HEK293 (cell line): Measurements from ENCODE around the gene SCN5A.

Experiments used
- CTCF ChIA-PET: fragments of 350-600 bp; formaldehyde crosslinking; extraction: SDS; loops from one replicate; lab custom pipeline; 2021; ENCODE audit warnings: antibody characterized with exemption; lab: Yijun Ruan, JAX
- POLR2A ChIA-PET: fragments of 300-600 bp; formaldehyde crosslinking; extraction: SDS; loops from one replicate; lab custom pipeline; 2020; ENCODE audit warnings: antibody characterized with exemption, inconsistent platforms; lab: Yijun Ruan, JAX
- H3K27ac ChIP-seq: fragments of 200-500 bp; sonication (Bioruptor generic); 2 replicates; pipeline ENCODE4 v1.5.1; 2014; ENCODE audit warnings: low read depth, low read length, control low read depth, inconsistent platforms; ENCODE audit errors: extremely low read depth
- H3K36me3 ChIP-seq, 2 experiments: fragments of 200-500 bp in 1 of 2; sonication (Bioruptor generic) in 1 of 2; 1 replicate in 1 of 2; 2 replicates in 1 of 2; pipeline ENCODE4 v1.5.1; 2014 to 2017; ENCODE audit warnings: inconsistent platforms in 2 of 2, low read length in 2 of 2; ENCODE audit not compliant: control insufficient read depth in 2 of 2, insufficient read depth in 1 of 2
- H3K4me1 ChIP-seq: fragments of 200-500 bp; sonication (Bioruptor generic); 2 replicates; pipeline ENCODE4 v1.5.1; 2014; ENCODE audit warnings: mild to moderate bottlenecking, low read length, inconsistent platforms; ENCODE audit not compliant: control insufficient read depth, insufficient read depth
- H3K4me3 ChIP-seq: 2 replicates; pipeline ENCODE4 v1.5.1; 2011; ENCODE audit warnings: low read depth, mild to moderate bottlenecking, control low read depth, low read length, moderate library complexity
- H3K9me3 ChIP-seq: fragments of 200-500 bp; sonication (Bioruptor generic); 2 replicates; pipeline ENCODE4 v1.5.1; 2014; ENCODE audit warnings: low read depth, low read length, inconsistent platforms; ENCODE audit not compliant: control insufficient read depth, insufficient read depth
- FEZF1 ChIP-seq: fragments of 450-650 bp; formaldehyde crosslinking; IDR thresholded peaks from 2 replicates; pipeline ENCODE4 v1.5.1; 2016; ENCODE audit warnings: missing biosample characterization, missing genetic modification characterization
- MYNN ChIP-seq: fragments of 450-650 bp; formaldehyde crosslinking; IDR thresholded peaks from 2 replicates; pipeline ENCODE4 v1.5.1; 2016; ENCODE audit warnings: missing biosample characterization, missing genetic modification characterization, borderline replicate concordance
- SETDB1 ChIP-seq: IDR thresholded peaks from one replicate; pipeline ENCODE4 v1.6.1; 2017; ENCODE audit warnings: mild to moderate bottlenecking, low read length, moderate library complexity, mixed read lengths; ENCODE audit not compliant: insufficient read length
- YY1 ChIP-seq: fragments of 450-650 bp; formaldehyde crosslinking; IDR thresholded peaks from 2 replicates; pipeline ENCODE4 v1.5.1; 2018; ENCODE audit warnings: missing biosample characterization, missing genetic modification characterization
- ZBTB17 ChIP-seq: fragments of 450-650 bp; formaldehyde crosslinking; IDR thresholded peaks from 2 replicates; pipeline ENCODE4 v1.5.1; 2016; ENCODE audit warnings: missing biosample characterization, missing genetic modification characterization
- ZBTB26 ChIP-seq: fragments of 450-650 bp; formaldehyde crosslinking; optimal IDR thresholded peaks from 2 replicates; pipeline ENCODE3; 2016; ENCODE audit warnings: missing biosample characterization, mild to moderate bottlenecking, missing genetic modification characterization
- ZNF280C ChIP-seq: fragments of 450-650 bp; formaldehyde crosslinking; IDR thresholded peaks from 2 replicates; pipeline ENCODE4 v1.5.1; 2016; ENCODE audit warnings: missing biosample characterization, missing genetic modification characterization
- ZNF426 ChIP-seq: fragments of 450-650 bp; formaldehyde crosslinking; IDR thresholded peaks from 2 replicates; pipeline ENCODE4 v1.5.1; 2017; ENCODE audit warnings: missing biosample characterization, missing genetic modification characterization, mild to moderate bottlenecking, inconsistent platforms, moderate library complexity
- ZNF449 ChIP-seq: fragments of 450-650 bp; formaldehyde crosslinking; IDR thresholded peaks from 2 replicates; pipeline ENCODE4 v1.5.1; 2017; ENCODE audit warnings: missing biosample characterization, mild to moderate bottlenecking, missing genetic modification characterization, moderate library complexity
- ZNF513 ChIP-seq: fragments of 450-650 bp; IDR thresholded peaks from 2 replicates; pipeline ENCODE4 v1.5.1; 2018; ENCODE audit warnings: missing biosample characterization, missing genetic modification characterization
- ZNF580 ChIP-seq: fragments of 450-650 bp; formaldehyde crosslinking; IDR thresholded peaks from 2 replicates; pipeline ENCODE4 v1.5.1; 2016; ENCODE audit warnings: missing biosample characterization, missing genetic modification characterization
- ZNF639 ChIP-seq: fragments of 450-650 bp; formaldehyde crosslinking; IDR thresholded peaks from 2 replicates; pipeline ENCODE4 v1.5.1; 2016; ENCODE audit warnings: missing biosample characterization, missing genetic modification characterization
- ZNF704 ChIP-seq: fragments of 450-650 bp; formaldehyde crosslinking; IDR thresholded peaks from 2 replicates; pipeline ENCODE4 v1.5.1; 2016; ENCODE audit warnings: missing biosample characterization, missing genetic modification characterization
- ZNF777 ChIP-seq: fragments of 450-650 bp; formaldehyde crosslinking; IDR thresholded peaks from 2 replicates; pipeline ENCODE4 v1.5.1; 2017; ENCODE audit warnings: missing biosample characterization, missing genetic modification characterization, borderline replicate concordance
- ZSCAN18 ChIP-seq: fragments of 450-650 bp; formaldehyde crosslinking; IDR thresholded peaks from 2 replicates; pipeline ENCODE4 v1.5.1; 2016; ENCODE audit warnings: missing biosample characterization, missing genetic modification characterization
- ZSCAN23 ChIP-seq: fragments of 450-650 bp; formaldehyde crosslinking; IDR thresholded peaks from 2 replicates; pipeline ENCODE4 v1.5.1; 2016; ENCODE audit warnings: missing biosample characterization, missing genetic modification characterization

Gene SCN5A

GRCh38 chr3:38614651-38615352 is 34.7 kb downstream of the SCN5A start (continued):
- no peak for TF ChIP-seq ZNF280C

- Histone ChIP-seq H3K9me3 (no peaks in the 10 kb centered on the region), H3K4me3 (no peak overlapping the region), H3K27ac (no peak overlapping the region), H3K4me1 (no peaks in the 10 kb centered on the region), H3K36me3 (no peaks in the 10 kb centered on the region)
- ChIA-PET POLR2A (no interaction called here), CTCF (interaction anchor here (0.9 to 1.2 kb wide), 2 partner anchors 37 to 93 kb away, joined by 3 to 7 read pairs; no protein-coding TSS in a partner anchor)
- no peak for TF ChIP-seq ZNF704 (tag by site-specific recombination)
- no peak for TF ChIP-seq ZNF426 (tag by site-specific recombination)
- no peak for TF ChIP-seq ZBTB26 (tag by site-specific recombination)
- TF ChIP-seq ZNF513 (tag by site-specific recombination) = no peak
- no peak for TF ChIP-seq ZNF449 (tag by site-specific recombination)
- TF ChIP-seq ZNF639 (tag by site-specific recombination) = no peak
- TF ChIP-seq YY1 = no peak
- no peak for TF ChIP-seq ZSCAN23 (tag by site-specific recombination)
- TF ChIP-seq ZNF280C = no peak
- TF ChIP-seq ZBTB17 = no peak
- TF ChIP-seq SETDB1 = no peak
- no peak for TF ChIP-seq FEZF1 (tag by site-specific recombination)
- TF ChIP-seq ZNF777 (tag by site-specific recombination) = no peak
- no peak for TF ChIP-seq MYNN (tag by site-specific recombination)
- TF ChIP-seq ZSCAN18 (tag by site-specific recombination) = no peak
- TF ChIP-seq ZNF580 = no peak
These were observed 35.4 kb downstream of the SCN5A start for GRCh38 chr3:38614091-38614490.
